Measurements from ENCODE around the gene AKR1C2.
"Not testable (repeated sequence)": the region's sequence is repeated elsewhere in the genome, so short reads cannot be mapped to it uniquely, and the experiment has no call there.

The AKR1C2 gene
- 0.13 to 2.8 (median 0.85) reads per million in 18 experiments for total RNA-seq

- DNase-seq = not testable (repeated sequence)
Measured at GRCh38 chr10:5003127-5004029, at the start of gene AKR1C2. TSS of gene AKR1C2 (minus strand) at chr10:5003857. CDS start at chr10:5003835, 22 bp downstream.

- DNase-seq = not testable (repeated sequence)
Measured at GRCh38 chr10:5052951-5053500, 49.4 kb upstream of the AKR1C2 start.

GRCh38 chr10:5047912-5048628 is 44.4 kb upstream of the AKR1C2 start:
- no peak for DNase-seq

GRCh38 chr10:5047055-5047454 is 43.4 kb upstream of the AKR1C2 start:
- not testable (repeated sequence) for DNase-seq

GRCh38 chr10:5046410-5046809 is 42.8 kb upstream of the AKR1C2 start:
- no peak for DNase-seq

- DNase-seq = no peak
Measured at GRCh38 chr10:5045095-5045494, 41.4 kb upstream of the AKR1C2 start.

GRCh38 chr10:5043716-5044115 is 40.1 kb upstream of the AKR1C2 start:
- DNase-seq = no peak

- no peak for DNase-seq
Measured at GRCh38 chr10:5042922-5043321, 39.3 kb upstream of the AKR1C2 start.

- DNase-seq = no peak
Measured at GRCh38 chr10:5041471-5042023, 37.9 kb upstream of the AKR1C2 start.

- no peak for DNase-seq
Measured at GRCh38 chr10:5040781-5041470, 37.3 kb upstream of the AKR1C2 start.

- DNase-seq = no peak
Measured at GRCh38 chr10:5040010-5040673, 36.5 kb upstream of the AKR1C2 start.

- no peak for DNase-seq
Measured at GRCh38 chr10:5038733-5039132, 35.1 kb upstream of the AKR1C2 start.

- no peak for DNase-seq
Measured at GRCh38 chr10:5038101-5038500, 34.4 kb upstream of the AKR1C2 start.

GRCh38 chr10:5036511-5036910 is 32.9 kb upstream of the AKR1C2 start:
- no peak for DNase-seq

- DNase-seq = no peak
Measured at GRCh38 chr10:5035356-5035755, 31.7 kb upstream of the AKR1C2 start.

- DNase-seq = no peak
Measured at GRCh38 chr10:5034588-5034987, 30.9 kb upstream of the AKR1C2 start.

- DNase-seq = no peak
Measured at GRCh38 chr10:5033061-5033778, 29.6 kb upstream of the AKR1C2 start.

GRCh38 chr10:5032444-5032843 is 28.8 kb upstream of the AKR1C2 start:
- DNase-seq = not testable (repeated sequence)

- peak; percentile 35 to 40 for DNase-seq
Measured at GRCh38 chr10:5031588-5031987, 27.9 kb upstream of the AKR1C2 start.

GRCh38 chr10:5030989-5031388 is 27.3 kb upstream of the AKR1C2 start:
- DNase-seq = no peak

GRCh38 chr10:5025461-5025881 is 21.8 kb upstream of the AKR1C2 start:
- DNase-seq = peak; percentile 69 to 88

Data from inflammatory macrophage (primary cell).